Sciatic nerve (tissue), 2 donors: ENCODE data around the gene HERC4. TPM values are rescaled to one million over a fixed set of nuclear protein-coding genes. Genes with fewer than 3 reads are reported as not detected.
"Not testable (repeated sequence)": the region's sequence is repeated elsewhere in the genome, so short reads cannot be mapped to it uniquely, and the experiment has no call there.

Experiments
- ATAC-seq: fragments of 200-7000 bp; cut with Tn5 transposase; one replicate; pipeline ENCODE4 v1.9.1; 2020; ENCODE audit warnings: mild to moderate bottlenecking, moderate library complexity
- DNase-seq: peaks from one replicate; pipeline ENCODE4 v3.0.0-alpha.2; 2020; ENCODE audit warnings: low spot score
- intact Hi-C: fragments of 100-400 bp; cut with DNase I; formaldehyde crosslinking; loops from one replicate; pipeline ENCODE4 v1.14.2; 2022
- total RNA-seq: library from RNA; stranded (reverse); fragmentation: NEBNext Ultra II Directional; extraction: Animal tissue kit (Norgen Biotek cat#: 25700); gene quantifications from one replicate; pipeline ENCODE4 v1.2.1, GENCODE V29; 2021
- donor health status: DM: no; HTN: no; CAD: no.
- donor health status: DM: no; HTN: no; CAD: no.

HERC4 gene
- total RNA-seq, 1 donor from 2014 or later = 95.1 TPM

DNA sequence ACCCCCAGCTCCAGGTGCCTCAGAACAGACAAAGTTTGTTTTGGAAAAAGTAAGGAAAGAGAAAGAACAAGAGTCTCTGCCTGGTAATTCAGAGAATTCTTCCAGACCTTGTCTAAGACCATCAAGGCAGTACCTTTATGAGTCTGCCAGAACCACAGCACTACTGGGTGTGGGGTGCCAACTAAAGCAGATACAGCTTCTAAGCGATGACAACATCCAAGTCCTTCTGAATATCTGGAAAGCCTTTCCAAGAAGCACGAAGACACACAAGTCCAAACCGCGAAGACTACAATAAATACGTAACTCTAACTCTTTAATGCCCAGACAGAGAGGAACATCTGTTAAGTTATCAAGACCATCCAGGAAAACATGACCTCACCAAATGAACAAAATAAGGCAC lies 96.3 kb downstream of the HERC4 start:
- ATAC-seq = no peak
- intact Hi-C loops = no loop called here
- DNase-seq = no peak

DNA sequence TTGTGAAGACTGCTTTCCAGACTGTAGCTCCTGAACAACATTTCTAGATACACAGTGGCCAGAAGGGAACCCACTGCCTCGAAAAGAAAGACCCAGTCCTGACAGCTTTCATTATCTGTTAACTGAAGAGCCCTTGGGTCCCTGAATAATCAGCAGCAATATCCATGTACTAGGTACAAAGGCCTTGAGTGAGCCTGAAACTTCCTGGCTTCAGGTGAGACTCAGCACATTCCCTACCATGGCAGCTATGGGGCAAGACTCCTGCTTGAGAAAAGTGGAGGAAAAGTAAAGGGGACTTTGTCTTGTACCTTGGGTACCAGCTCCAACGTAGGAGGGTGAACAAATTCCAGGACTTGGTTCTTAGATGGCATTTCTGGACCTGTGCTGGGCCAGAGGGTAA lies 97.8 kb downstream of the HERC4 start:
- intact Hi-C loops = no loop called here
- ATAC-seq (no peak), DNase-seq (no peak)

DNA sequence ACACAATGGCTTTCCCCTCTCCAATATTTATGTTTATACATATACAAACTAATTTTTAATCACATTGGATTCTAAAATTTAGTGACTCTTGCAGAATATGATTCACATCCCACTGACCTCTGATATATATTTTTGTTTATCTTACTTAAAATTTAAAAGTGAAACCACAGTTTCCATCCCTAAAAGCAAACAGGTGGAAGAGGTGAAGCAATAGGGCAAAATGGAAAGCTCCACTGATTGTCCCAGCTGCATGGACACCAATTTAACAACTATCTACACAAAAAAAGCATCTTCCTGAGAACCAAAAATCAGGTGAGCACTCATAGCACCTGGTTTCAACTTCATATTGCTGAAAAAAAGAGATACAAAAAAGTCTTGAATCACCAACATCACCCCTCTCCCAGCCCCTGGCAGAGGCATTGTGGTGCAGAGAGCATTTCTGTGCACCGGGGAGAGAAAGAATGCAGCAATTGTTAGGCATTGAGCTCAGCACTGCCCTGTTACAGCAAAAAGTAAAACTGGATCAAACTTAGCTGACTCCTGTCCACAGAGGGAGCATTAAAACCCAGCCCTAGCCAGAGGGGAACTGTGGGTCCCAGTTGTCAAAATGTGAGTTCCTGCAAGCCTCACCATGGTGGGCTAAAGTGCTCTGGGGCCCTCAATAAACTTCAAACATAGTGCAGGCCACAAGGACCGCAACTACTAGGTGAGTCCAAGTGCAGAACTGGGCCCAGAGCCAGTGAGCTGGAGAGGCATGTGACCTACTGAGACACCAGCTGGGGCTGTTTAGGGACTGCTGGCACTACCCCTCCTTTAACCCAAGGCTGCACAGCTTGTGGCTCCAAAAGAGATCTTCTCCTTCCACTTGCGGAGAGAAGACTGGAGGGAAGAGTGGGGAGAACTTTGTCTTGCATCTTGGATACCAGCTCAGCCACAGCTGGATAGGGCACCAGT lies 98.5 kb downstream of the HERC4 start:
- DNase-seq = no peak
- intact Hi-C loops = no loop called here
- ATAC-seq = peak; percentile 55

DNA sequence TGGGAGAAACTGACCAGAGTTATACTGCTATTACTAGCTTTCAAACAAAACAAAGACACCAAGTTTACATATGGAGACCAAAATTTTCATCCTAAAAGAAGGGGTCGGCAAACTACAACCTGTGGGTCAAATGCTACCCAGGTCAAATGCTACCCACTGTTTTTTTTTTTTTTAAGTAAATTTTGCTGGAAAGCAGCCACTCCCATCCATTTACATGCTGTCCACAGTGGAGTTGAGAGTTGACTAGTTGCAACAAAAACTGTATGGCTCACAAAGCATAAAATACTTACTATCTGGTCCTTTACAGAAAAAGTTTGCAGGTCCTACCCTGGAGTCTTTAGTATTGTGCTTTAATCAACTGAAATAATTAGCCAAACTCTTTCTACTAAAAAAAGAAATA lies 99.2 kb downstream of the HERC4 start:
- no peak for DNase-seq
- ATAC-seq = no peak
- intact Hi-C loops = no loop called here

DNA sequence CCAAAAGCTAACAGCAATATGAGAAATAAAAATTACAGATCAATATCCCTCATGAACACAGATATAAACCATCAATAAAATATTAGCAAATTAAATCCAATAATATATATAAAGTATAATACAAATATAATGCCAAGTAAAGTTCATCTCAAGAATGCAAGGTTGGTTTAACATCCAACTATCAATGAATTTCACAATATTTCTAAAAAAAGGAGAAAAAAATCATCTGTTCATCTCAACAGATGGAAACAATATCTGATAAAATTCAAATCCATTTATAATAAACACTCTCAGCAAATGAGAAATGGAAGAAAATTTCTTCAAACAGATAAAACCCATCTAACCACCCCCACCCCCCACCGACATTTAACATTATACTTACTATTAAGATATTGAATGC lies 103.8 kb downstream of the HERC4 start:
- intact Hi-C loops = no loop called here
- ATAC-seq (no peak), DNase-seq (no peak)

DNA sequence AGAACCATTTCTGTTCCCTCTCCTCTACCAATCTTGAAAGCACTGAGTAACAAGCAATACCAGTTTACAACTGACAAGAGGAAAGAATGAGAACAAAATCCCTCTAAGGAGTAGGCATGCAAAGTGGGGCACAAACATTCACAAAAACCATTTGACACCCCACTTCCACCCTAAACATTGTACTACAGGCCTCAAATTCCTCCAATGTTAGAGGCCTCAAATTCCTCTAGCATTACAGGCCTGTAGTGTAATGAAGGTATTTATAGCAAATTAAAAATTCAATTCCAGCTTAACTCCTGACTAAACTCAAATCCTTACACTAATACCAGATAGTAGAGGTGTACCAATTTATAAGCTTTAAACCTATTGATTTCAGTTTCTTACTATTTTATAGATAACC lies 105.2 kb downstream of the HERC4 start:
- ATAC-seq (no peak), DNase-seq (no peak)
- intact Hi-C loops = no loop called here

DNA sequence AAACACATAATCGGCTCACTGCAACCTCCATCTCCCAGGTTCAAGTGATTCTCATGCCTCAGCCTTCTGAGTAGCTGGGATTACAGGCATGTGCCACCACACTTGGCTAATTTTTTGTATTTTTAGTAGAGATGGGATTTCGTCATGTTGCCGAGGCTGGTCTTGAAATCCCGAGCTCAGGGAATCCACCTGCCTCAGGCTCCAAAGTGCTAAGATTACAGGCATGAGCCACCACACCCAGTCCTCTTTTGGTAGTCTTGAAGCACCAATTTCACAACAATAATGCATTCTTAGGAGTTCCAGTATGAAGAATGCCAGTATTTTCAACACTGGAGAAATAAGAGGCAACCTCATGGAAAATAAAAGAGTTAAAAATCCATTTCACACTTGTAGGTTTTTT lies 109.0 kb downstream of the HERC4 start:
- DNase-seq, ATAC-seq, intact Hi-C loops: not testable (repeated sequence)

DNA sequence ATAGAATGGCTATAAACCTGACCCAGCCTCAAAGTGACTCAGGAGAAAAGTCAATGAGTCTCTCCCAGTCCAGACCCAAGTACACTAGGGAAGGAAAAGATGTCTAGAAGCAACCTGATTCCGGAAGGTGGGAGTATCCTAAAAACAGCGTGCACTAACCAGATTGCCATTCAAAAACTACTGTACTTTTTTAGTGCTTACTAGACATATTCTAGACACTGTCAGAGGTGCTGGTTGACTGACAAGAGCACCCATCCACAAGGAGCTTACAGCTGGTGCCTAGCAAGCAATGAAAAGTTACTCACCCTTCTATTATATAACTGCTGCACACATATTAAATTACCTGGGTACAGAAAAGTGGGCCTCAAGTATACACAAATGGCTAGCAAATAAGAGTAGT lies 109.6 kb downstream of the HERC4 start:
- intact Hi-C loops = no loop called here
- ATAC-seq = no peak
- DNase-seq = no peak

DNA sequence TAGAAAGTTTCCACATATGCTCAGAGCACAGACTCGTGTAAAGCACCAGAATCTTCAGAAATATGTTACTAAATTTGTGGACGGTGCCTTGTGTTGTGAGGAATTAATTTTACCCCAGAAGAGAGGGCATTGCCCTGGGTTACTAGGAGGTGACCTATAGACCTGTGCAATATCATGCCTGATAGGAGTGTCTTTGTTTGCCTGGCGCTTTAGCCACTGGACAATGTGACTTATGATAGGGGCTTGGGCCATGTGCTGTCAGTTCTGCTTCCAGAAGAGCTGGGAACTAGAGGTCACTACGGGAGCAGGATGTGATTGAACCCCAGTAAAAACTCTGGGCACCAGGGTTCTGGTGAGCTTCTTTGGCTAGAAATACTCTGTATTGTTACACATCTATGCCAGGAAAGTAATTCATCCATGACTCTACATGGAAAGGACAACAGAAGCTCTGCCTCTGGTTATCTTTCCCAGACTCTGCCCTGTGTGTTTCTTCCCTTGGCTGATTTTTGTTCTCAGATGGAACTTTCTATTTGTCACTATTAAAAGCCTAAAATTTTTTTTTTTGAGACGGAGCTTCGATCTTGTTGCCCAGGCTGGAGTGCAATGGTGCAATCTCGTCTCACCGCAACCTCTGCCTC lies 115.1 kb downstream of the HERC4 start:
- no peak for ATAC-seq
- DNase-seq = no peak
- intact Hi-C loops = no loop called here

DNA sequence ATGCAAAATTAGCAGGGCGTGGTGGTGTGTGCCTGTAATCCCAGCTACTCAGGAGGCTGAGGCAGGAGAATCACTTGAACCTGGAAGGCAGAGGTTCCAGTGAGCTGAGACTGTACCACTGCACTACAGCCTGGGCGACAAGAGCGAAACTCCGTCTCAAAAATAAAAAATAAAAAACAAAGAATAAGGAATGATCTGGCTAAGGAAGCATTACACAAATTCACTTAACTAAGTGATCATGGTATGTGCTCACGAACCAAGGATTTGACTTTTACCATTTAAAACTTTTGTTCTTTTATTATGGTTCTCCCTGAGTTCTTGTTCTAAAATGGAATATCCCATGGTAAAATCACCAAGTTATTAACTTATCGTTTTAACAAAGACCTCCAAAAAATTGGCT lies 119.5 kb downstream of the HERC4 start:
- intact Hi-C loops = no loop called here
- DNase-seq = no peak
- ATAC-seq = no peak

DNA sequence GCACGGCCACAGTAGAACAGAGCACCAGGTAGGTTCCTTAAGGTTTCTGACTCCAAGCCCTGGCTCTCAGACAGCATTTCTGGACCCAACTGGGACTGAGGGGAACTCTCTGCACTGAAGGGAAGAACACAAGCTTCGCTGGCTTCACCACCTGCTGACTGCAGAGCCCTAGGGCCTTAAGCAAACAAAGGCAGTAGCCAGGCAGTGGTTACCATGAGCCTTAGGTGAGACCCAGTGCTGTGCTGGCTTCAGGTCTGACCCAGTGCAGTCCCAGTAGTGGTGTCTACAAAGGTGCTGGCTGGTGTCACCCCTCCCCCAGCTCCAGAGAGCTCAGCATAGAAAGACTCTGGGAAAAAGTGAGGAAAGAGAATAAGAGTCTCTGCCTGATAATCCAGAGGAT lies 131.2 kb downstream of the HERC4 start:
- ATAC-seq = no peak
- intact Hi-C loops = no loop called here

DNA sequence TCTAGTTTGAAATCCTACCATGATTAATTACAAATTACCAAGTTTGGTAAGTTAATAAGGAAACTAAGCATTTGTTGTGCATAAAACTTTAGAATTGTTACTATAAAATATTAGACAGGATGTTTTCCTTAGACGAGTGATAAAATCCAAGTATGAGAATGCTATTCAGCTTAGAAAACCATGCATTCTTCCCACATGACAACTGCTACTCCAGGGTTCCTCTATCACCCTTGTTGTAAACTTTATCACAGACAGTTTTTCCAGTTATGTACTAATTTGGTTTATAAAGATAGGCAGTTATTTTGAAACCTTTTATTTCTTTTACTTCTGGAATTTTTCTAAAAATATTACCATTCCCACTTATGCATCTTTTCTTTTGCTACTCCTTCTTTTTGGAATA lies 138.7 kb downstream of the HERC4 start:
- intact Hi-C loops = no loop called here
- DNase-seq = no peak
- no peak for ATAC-seq

More for the DNA sequence above, 131.2 kb downstream of the HERC4 start:
- no peak for DNase-seq

DNA sequence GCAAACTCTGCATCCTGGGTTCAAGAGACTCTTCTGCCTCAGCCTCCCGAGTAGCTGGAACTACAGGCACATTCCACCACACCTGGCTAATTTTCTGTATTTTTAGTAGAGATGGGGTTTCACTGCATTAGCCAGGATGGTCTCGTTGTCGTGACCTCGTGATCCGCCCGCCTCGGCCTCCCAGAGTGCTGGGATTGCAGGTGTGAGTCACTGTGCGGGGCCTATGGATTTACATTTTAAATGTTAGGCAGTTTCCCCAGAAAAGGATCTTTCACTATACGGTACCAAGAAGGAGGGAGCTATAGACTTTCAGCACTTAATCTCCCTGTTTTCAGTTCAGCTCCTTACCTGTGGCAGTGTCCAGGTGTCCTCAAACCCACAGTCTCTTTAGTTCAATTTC lies 139.9 kb downstream of the HERC4 start:
- no peak for ATAC-seq
- intact Hi-C loops = no loop called here

DNA sequence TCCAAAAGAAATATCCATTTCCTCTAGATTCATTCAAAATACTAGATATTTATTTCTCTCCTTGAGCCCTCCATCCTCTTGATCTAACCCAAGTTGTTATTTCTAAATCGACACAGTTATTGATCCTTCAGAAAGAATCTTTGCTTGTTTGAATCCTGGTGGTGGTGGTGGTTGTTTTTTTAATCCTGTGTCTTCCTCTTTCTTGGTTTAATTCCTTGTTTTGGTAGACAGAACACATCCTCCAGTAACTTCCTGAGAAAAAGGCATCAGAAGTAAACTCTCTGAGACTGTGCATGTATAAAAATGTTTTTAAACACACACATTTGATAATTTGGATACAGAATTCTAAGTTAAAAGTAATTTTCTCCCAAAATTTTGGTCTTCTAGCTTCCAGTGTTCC lies 140.7 kb downstream of the HERC4 start:
- ATAC-seq (no peak), DNase-seq (no peak)
- intact Hi-C loops = no loop called here

More for the DNA sequence above, 139.9 kb downstream of the HERC4 start:
- DNase-seq = no peak

DNA sequence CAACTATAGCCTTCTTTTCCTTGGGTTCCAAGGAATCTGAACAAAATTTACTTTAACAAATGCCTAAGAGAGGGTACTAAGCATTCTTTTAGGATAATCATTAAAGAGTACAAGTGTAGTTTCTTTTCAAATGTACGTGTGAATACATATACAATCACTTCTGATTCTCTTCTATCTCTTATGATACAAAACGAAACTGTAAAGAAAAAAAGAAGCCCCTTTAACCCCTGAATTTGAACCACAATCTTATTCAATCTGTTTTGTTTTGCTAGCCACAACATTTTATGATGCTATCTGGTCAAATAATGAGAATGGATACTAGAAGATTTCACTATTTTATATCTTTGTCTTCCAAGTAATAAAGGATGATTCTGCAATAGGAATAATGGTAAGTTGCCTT lies 141.9 kb downstream of the HERC4 start:
- ATAC-seq = no peak
- no peak for DNase-seq
- intact Hi-C loops = no loop called here

DNA sequence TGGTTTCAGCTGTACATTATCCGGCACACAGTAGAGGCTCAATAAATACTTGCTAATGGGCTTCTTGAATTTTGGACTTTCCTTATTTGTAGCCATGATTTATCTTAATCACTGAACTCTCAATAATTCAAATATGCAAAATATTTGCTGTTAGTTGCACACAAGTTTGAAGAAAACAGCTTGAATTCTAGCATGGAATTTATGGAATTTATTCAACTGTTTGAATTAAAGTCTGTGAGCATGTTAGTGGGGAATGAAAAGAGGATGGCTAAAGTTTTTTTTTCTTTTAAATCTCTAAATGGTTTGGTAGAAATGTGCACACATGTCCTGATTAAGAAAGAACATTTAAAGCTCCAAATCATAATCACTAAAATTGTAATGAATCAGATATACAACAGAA lies 148.1 kb downstream of the HERC4 start:
- DNase-seq (no peak), ATAC-seq (no peak)
- intact Hi-C loops = no loop called here

DNA sequence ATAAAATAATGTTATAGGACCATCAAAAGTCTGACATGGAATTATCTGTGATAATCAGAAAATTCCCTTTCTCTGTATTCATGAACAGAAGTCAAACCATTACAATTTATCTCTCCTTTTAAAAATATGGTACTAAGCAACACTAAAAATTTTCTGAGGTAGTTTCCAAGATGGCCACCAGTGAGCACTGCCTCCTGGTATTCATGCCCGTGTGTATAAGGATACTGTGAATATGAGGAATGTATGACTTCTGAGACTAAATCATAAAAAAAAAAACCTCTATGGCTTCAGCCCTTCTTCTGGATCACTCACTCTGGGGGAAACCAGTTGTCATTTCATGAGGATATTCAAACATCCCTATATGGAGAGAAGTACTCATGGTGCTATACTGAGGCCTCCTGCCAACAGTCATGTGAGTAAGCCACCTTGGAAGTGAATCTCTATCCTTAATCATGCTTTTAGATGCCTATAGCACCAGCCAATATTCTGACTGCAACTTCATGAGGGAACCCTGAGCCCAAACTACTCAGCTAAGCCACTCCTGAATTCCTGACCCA lies 149.6 kb downstream of the HERC4 start:
- intact Hi-C loops = no loop called here
- ATAC-seq (no peak), DNase-seq (no peak)

DNA sequence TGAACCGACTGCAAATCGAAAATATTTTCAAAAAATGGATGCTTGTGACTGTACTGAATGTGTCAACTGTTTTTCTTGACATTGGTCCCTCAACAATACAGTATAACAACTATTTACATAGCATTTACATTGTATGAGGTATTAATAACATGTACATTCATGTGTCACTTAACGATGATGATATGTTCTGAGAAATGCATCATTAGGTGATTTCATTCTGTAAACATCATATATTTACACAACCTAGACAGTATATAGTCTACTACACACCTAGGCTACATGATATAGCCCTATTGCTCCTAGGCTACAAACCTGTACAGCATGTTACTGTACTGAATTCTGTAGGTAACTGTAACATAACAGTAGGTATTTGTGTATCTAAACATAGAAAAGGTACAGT lies 150.9 kb downstream of the HERC4 start:
- DNase-seq = no peak
- ATAC-seq = no peak
- intact Hi-C loops = no loop called here

DNA sequence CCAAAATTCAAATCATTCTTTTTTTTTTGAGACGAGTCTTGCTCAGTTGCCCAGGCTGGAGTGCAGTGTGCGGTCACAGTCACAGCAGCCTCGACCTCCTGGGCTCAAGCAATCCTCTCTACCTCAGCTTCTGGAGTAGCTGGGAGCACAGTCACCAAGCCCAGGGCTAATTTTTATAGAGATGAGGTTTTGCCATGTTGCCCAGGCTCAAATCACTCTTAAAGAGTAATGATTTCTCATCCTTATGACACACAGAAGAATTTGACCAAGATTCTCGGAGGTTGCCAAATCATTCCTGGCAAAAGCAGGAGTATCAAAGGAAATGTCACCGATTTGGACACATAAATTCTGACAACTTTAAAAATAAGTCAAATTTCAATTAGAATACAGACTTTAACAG lies 151.5 kb downstream of the HERC4 start:
- no peak for ATAC-seq
- intact Hi-C loops = no loop called here
- DNase-seq = no peak

DNA sequence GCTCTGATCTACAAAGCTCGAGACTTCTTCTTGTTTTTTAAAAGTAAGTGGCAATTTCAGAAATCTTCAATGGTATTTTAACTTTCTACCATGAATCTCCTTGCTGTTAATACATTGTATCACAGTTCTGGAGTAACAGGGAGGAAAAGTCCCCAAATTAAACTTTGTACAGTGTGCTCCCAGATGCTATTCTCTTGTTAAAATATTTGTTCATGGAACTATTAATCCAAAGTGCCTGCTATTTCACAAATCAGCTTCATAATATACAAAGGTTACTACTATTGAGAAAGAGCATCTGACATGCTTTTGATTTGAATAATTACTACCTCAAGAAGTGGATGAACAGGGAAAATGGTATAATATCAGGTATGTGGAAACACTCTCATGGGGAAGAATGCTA lies 154.0 kb downstream of the HERC4 start:
- no peak for DNase-seq
- no peak for ATAC-seq
- intact Hi-C loops = no loop called here
